HG03520 (cell line): ENCODE data around the gene CDC42BPA.
"Not testable (repeated sequence)": the region's sequence is repeated elsewhere in the genome, so short reads cannot be mapped to it uniquely, and the experiment has no call there.

Experiments used
- ATAC-seq: cut with Tn5 transposase; IDR thresholded peaks from one replicate; pipeline ENCODE4 v1.9.1; 2021; ENCODE audit warnings: mild to moderate bottlenecking, moderate library complexity; ENCODE audit not compliant: unreplicated experiment

The CDC42BPA gene

GRCh38 chr1:227263869-227264268, 54.4 kb downstream of the CDC42BPA start:
- ATAC-seq, result no peak

- no peak for ATAC-seq
These were observed 56.8 kb downstream of the CDC42BPA start for GRCh38 chr1:227261501-227261900.

- ATAC-seq, result no peak
These were observed 57.9 kb downstream of the CDC42BPA start for GRCh38 chr1:227260433-227260832.

GRCh38 chr1:227257964-227258363, 60.3 kb downstream of the CDC42BPA start:
- ATAC-seq, result no peak

- no peak for ATAC-seq
These were observed 63.1 kb downstream of the CDC42BPA start for GRCh38 chr1:227255086-227255732.

GRCh38 chr1:227253065-227253464, 65.2 kb downstream of the CDC42BPA start:
- ATAC-seq, result no peak

- ATAC-seq, result no peak
These were observed 72.5 kb downstream of the CDC42BPA start for GRCh38 chr1:227245613-227246320.

GRCh38 chr1:227244339-227245118, 73.8 kb downstream of the CDC42BPA start:
- ATAC-seq, result no peak

- no peak for ATAC-seq
These were observed 75.2 kb downstream of the CDC42BPA start for GRCh38 chr1:227242811-227243682.

- ATAC-seq, result no peak
These were observed 77.3 kb downstream of the CDC42BPA start for GRCh38 chr1:227240983-227241382.

GRCh38 chr1:227234998-227235405, 83.3 kb downstream of the CDC42BPA start:
- ATAC-seq, result no peak

- not testable (repeated sequence) for ATAC-seq
These were observed 87.2 kb downstream of the CDC42BPA start for GRCh38 chr1:227231128-227231527.

GRCh38 chr1:227228201-227228600, 90.1 kb downstream of the CDC42BPA start:
- no peak for ATAC-seq

GRCh38 chr1:227227761-227228160, 90.5 kb downstream of the CDC42BPA start:
- ATAC-seq, result no peak

- ATAC-seq, result no peak
These were observed 92.5 kb downstream of the CDC42BPA start for GRCh38 chr1:227225715-227226346.

GRCh38 chr1:227223171-227223806, 95.0 kb downstream of the CDC42BPA start:
- no peak for ATAC-seq

- no peak for ATAC-seq
These were observed 98.5 kb downstream of the CDC42BPA start for GRCh38 chr1:227219715-227220292.

GRCh38 chr1:227218870-227219573, 99.3 kb downstream of the CDC42BPA start:
- no peak for ATAC-seq
